Body of pancreas (tissue), 4 donors: ENCODE results near the gene P2RX6. TPM values are rescaled to one million over a fixed set of nuclear protein-coding genes. Genes with fewer than 3 reads are reported as not detected.

Experiments used
- ATAC-seq: fragments of 150-250 bp; one replicate; pipeline ENCODE4 v1.9.1; 2016
- DNase-seq, 4 donors: peaks; one replicate each; pipeline ENCODE4 v3.0.0-alpha.2; 2019
- H3K27ac ChIP-seq, 4 donors: fragments of 200-600 bp; sonication (generic); 1 replicate in 3 of 4; 2 replicates in 1 of 4; pipeline versions ENCODE4 v1.5.1 to v1.6.1; 2016 to 2019; ENCODE audit warnings: mild to moderate bottlenecking in 1 of 4, mixed read lengths in 1 of 4, moderate library complexity in 1 of 4
- H3K27me3 ChIP-seq, 2 donors: fragments of 200-600 bp; sonication (generic); one replicate each; pipeline ENCODE4 v1.6.0; 2016; ENCODE audit warnings: mild to moderate bottlenecking in 1 of 2
- H3K36me3 ChIP-seq, 2 donors: fragments of 200-600 bp; sonication (generic); replicated peaks in 1 of 2; 2 replicates each; pipeline ENCODE4 v1.5.1; 2016; ENCODE audit warnings: low read depth in 2 of 2; ENCODE audit not compliant: insufficient read depth in 1 of 2
- H3K4me1 ChIP-seq: fragments of 200-600 bp; sonication (generic); one replicate; pipeline ENCODE4 v1.6.0; 2016
- H3K4me3 ChIP-seq, 2 donors: fragments of 200-600 bp; sonication (generic); 1 replicate in 1 of 2; 2 replicates in 1 of 2; pipeline ENCODE4 v1.5.1; 2016 to 2019
- H3K9me3 ChIP-seq, 3 donors: fragments of 200-600 bp; sonication (generic); 1 replicate in 2 of 3; 2 replicates in 1 of 3; pipeline ENCODE4 v1.5.1; 2016
- CTCF ChIP-seq, 7 experiments: fragments of 450-650 bp in 4 of 7; fragments of 200-600 bp in 3 of 7; sonication (generic) in 3 of 7; IDR thresholded peaks; one replicate each; pipeline ENCODE4 v1.5.1; 2016 to 2019; ENCODE audit warnings: antibody characterized with exemption in 7 of 7
- POLR2A ChIP-seq, 3 donors: fragments of 450-650 bp; IDR thresholded peaks; one replicate each; pipeline ENCODE4 v1.6.1; 2016; ENCODE audit warnings: antibody characterized with exemption in 3 of 3, mild to moderate bottlenecking in 2 of 3
- WGBS, 2 donors: methylation state at CpG; one replicate each; pipeline ENCODE4 v1.1.5; 2017; 5-methylcytosine and 5-hydroxymethylcytosine counted together
- intact Hi-C: fragments of 100-400 bp; cut with DNase I; formaldehyde crosslinking; loops from one replicate; pipeline ENCODE4 v1.15.1; 2023
- total RNA-seq, 2 donors: library from RNA; depleted of rRNA; stranded (reverse); fragments of >200 nt; gene quantifications; one replicate each; pipeline ENCODE4 v1.1.0, GENCODE V29; 2016

The P2RX6 gene
- total RNA-seq, 2 donors from 2014 or later: not detected

GRCh38 chr22:20983081-20983771 is 31.7 kb upstream of the P2RX6 start:
- DNase-seq: no peak
- no peaks in the 10 kb centered on the region for H3K9me3 ChIP-seq
- H3K36me3 ChIP-seq: peaks cover 0 to 2% of the 10 kb centered on the region in 2 donors
- no peak for TF ChIP-seq POLR2A (IDR thresholded peaks at IDR 0.05)
- TF ChIP-seq CTCF (IDR thresholded peaks at IDR 0.05): no peak
- no peak for ATAC-seq
- H3K4me1 ChIP-seq: peaks cover 34% of the 10 kb centered on the region
- H3K27ac ChIP-seq: no peak overlapping the region
- no peaks in the 10 kb centered on the region for H3K27me3 ChIP-seq
- 63 to 64% methylated on average over 4 to 5 of the region's 5 CpGs for WGBS, 2 donors
- H3K4me3 ChIP-seq: no peak overlapping the region
- intact Hi-C loops: no loop called here

GRCh38 chr22:20985720-20986119 is 29.2 kb upstream of the P2RX6 start:
- Histone ChIP-seq H3K27me3 (no peaks in the 10 kb centered on the region), H3K27ac (no peak overlapping the region), H3K9me3 (no peaks in the 10 kb centered on the region), H3K36me3 (peaks cover 0 to 2% of the 10 kb centered on the region in 2 donors), H3K4me3 (no peak overlapping the region), H3K4me1 (peaks cover 20% of the 10 kb centered on the region)
- intact Hi-C loops: no loop called here
- TF ChIP-seq CTCF (IDR thresholded peaks at IDR 0.05) (no peak), POLR2A (IDR thresholded peaks at IDR 0.05) (no peak)
- ATAC-seq (no peak), DNase-seq (no peak)
- 91 to 93% methylated on average over 4 to 7 of the region's 7 CpGs for WGBS, 2 donors

GRCh38 chr22:20986365-20986764 is 28.6 kb upstream of the P2RX6 start:
- Histone ChIP-seq H3K36me3 (peaks cover 0 to 2% of the 10 kb centered on the region in 2 donors), H3K27ac (no peak overlapping the region), H3K9me3 (no peaks in the 10 kb centered on the region), H3K27me3 (no peaks in the 10 kb centered on the region), H3K4me3 (no peak overlapping the region), H3K4me1 (peaks cover 14% of the 10 kb centered on the region)
- no peak for DNase-seq
- TF ChIP-seq CTCF (IDR thresholded peaks at IDR 0.05) (no peak), POLR2A (IDR thresholded peaks at IDR 0.05) (no peak)
- WGBS, 2 donors: 50 to 76% methylated on average over 1 of the region's 1 CpG
- no peak for ATAC-seq
- intact Hi-C loops: no loop called here

- DNase-seq: no peak
Measured at GRCh38 chr22:20987375-20987774, 27.6 kb upstream of the P2RX6 start.

More at GRCh38 chr22:20987375-20987774, 27.6 kb upstream of the P2RX6 start:
- no peak for TF ChIP-seq POLR2A (IDR thresholded peaks at IDR 0.05)
- TF ChIP-seq CTCF (IDR thresholded peaks at IDR 0.05): no peak
- Histone ChIP-seq H3K4me3 (no peak overlapping the region), H3K27ac (no peak overlapping the region), H3K4me1 (peaks cover 11% of the 10 kb centered on the region), H3K9me3 (no peaks in the 10 kb centered on the region), H3K27me3 (no peaks in the 10 kb centered on the region), H3K36me3 (peaks cover 2 to 3% of the 10 kb centered on the region in 2 donors)
- ATAC-seq: no peak
- intact Hi-C loops: no loop called here
- WGBS, 2 donors: 88 to 89% methylated on average over 11 to 13 of the region's 14 CpGs
